ENCODE data around the gene ANGPTL2.
"Not testable (repeated sequence)": the region's sequence is repeated elsewhere in the genome, so short reads cannot be mapped to it uniquely, and the experiment has no call there.

The ANGPTL2 gene

GRCh38 chr9:127147251-127147650, 24.8 kb upstream of the ANGPTL2 start:
- peaks cover 40% of the 10 kb centered on the region for H3K27me3 Mint-ChIP-seq
- no peaks in the 10 kb centered on the region for H3K36me3 Mint-ChIP-seq (ENCODE audit: low read depth)
- H3K4me3 Mint-ChIP-seq: no peak overlapping the region

GRCh38 chr9:127146841-127147240, 24.4 kb upstream of the ANGPTL2 start:
- peaks cover 41% of the 10 kb centered on the region for H3K27me3 Mint-ChIP-seq
- H3K36me3 Mint-ChIP-seq (ENCODE audit: low read depth); H3K4me1 Mint-ChIP-seq (ENCODE audit: low read depth); intact Hi-C loops (cut with micrococcal nuclease); H3K27ac Mint-ChIP-seq; H3K4me3 Mint-ChIP-seq; H3K9me3 Mint-ChIP-seq: not testable (repeated sequence)

More at GRCh38 chr9:127147251-127147650, 24.8 kb upstream of the ANGPTL2 start:
- intact Hi-C loops (cut with micrococcal nuclease): no loop called here
- Mint-ChIP-seq H3K4me1 (ENCODE audit: low read depth) (no peaks in the 10 kb centered on the region), H3K27ac (no peak overlapping the region), H3K9me3 (no peaks in the 10 kb centered on the region)

GRCh38 chr9:127144670-127145445, 22.4 kb upstream of the ANGPTL2 start:
- Mint-ChIP-seq H3K4me3 (no peak overlapping the region), H3K4me1 (ENCODE audit: low read depth) (no peaks in the 10 kb centered on the region), H3K27me3 (peaks cover 33% of the 10 kb centered on the region), H3K9me3 (no peaks in the 10 kb centered on the region), H3K27ac (no peak overlapping the region), H3K36me3 (ENCODE audit: low read depth) (no peaks in the 10 kb centered on the region)
- intact Hi-C loops (cut with micrococcal nuclease): no loop called here

GRCh38 chr9:127143920-127144465, 21.6 kb upstream of the ANGPTL2 start:
- Mint-ChIP-seq H3K9me3 (no peaks in the 10 kb centered on the region), H3K36me3 (ENCODE audit: low read depth) (no peaks in the 10 kb centered on the region), H3K4me1 (ENCODE audit: low read depth) (no peaks in the 10 kb centered on the region), H3K4me3 (no peak overlapping the region), H3K27me3 (peaks cover 36% of the 10 kb centered on the region), H3K27ac (no peak overlapping the region)
- intact Hi-C loops (cut with micrococcal nuclease): no loop called here

GRCh38 chr9:127142931-127143464, 20.6 kb upstream of the ANGPTL2 start:
- H3K9me3 Mint-ChIP-seq: no peaks in the 10 kb centered on the region
- peaks cover 32% of the 10 kb centered on the region for H3K27me3 Mint-ChIP-seq
- no peaks in the 10 kb centered on the region for H3K36me3 Mint-ChIP-seq (ENCODE audit: low read depth)
- intact Hi-C loops (cut with micrococcal nuclease): no loop called here
- H3K4me1 Mint-ChIP-seq (ENCODE audit: low read depth): no peaks in the 10 kb centered on the region
- no peak overlapping the region for H3K4me3 Mint-ChIP-seq
- no peak overlapping the region for H3K27ac Mint-ChIP-seq

- H3K9me3 Mint-ChIP-seq: no peaks in the 10 kb centered on the region
These were observed 19.9 kb upstream of the ANGPTL2 start for GRCh38 chr9:127142291-127142690.

GRCh38 chr9:127140842-127141675, 18.6 kb upstream of the ANGPTL2 start:
- Mint-ChIP-seq H3K27me3 (peaks cover 35% of the 10 kb centered on the region), H3K27ac (no peak overlapping the region), H3K4me1 (ENCODE audit: low read depth) (no peaks in the 10 kb centered on the region), H3K9me3 (no peaks in the 10 kb centered on the region), H3K36me3 (ENCODE audit: low read depth) (no peaks in the 10 kb centered on the region), H3K4me3 (no peak overlapping the region)
- intact Hi-C loops (cut with micrococcal nuclease): no loop called here

More at GRCh38 chr9:127142291-127142690, 19.9 kb upstream of the ANGPTL2 start:
- H3K4me3 Mint-ChIP-seq: no peak overlapping the region
- H3K4me1 Mint-ChIP-seq (ENCODE audit: low read depth): no peaks in the 10 kb centered on the region
- no peak overlapping the region for H3K27ac Mint-ChIP-seq
- H3K36me3 Mint-ChIP-seq (ENCODE audit: low read depth): no peaks in the 10 kb centered on the region
- intact Hi-C loops (cut with micrococcal nuclease): no loop called here
- H3K27me3 Mint-ChIP-seq: peaks cover 32% of the 10 kb centered on the region

- intact Hi-C loops (cut with micrococcal nuclease): no loop called here
- Mint-ChIP-seq H3K4me1 (ENCODE audit: low read depth) (no peaks in the 10 kb centered on the region), H3K4me3 (no peak overlapping the region), H3K36me3 (ENCODE audit: low read depth) (no peaks in the 10 kb centered on the region), H3K9me3 (no peaks in the 10 kb centered on the region), H3K27ac (no peak overlapping the region), H3K27me3 (peaks cover 36% of the 10 kb centered on the region)
These were observed 17.7 kb upstream of the ANGPTL2 start for GRCh38 chr9:127140181-127140580.

- peaks cover 36% of the 10 kb centered on the region for H3K27me3 Mint-ChIP-seq
- no peak overlapping the region for H3K27ac Mint-ChIP-seq
- no peaks in the 10 kb centered on the region for H3K4me1 Mint-ChIP-seq (ENCODE audit: low read depth)
- H3K36me3 Mint-ChIP-seq (ENCODE audit: low read depth): no peaks in the 10 kb centered on the region
- no peaks in the 10 kb centered on the region for H3K9me3 Mint-ChIP-seq
- H3K4me3 Mint-ChIP-seq: no peak overlapping the region
- intact Hi-C loops (cut with micrococcal nuclease): no loop called here
These were observed 17.3 kb upstream of the ANGPTL2 start for GRCh38 chr9:127139775-127140174.

GRCh38 chr9:127139071-127139731, 16.8 kb upstream of the ANGPTL2 start:
- intact Hi-C loops (cut with micrococcal nuclease): no loop called here
- Mint-ChIP-seq H3K27me3 (peaks cover 36% of the 10 kb centered on the region), H3K9me3 (no peaks in the 10 kb centered on the region), H3K4me3 (no peak overlapping the region), H3K27ac (no peak overlapping the region), H3K4me1 (ENCODE audit: low read depth) (no peaks in the 10 kb centered on the region), H3K36me3 (ENCODE audit: low read depth) (no peaks in the 10 kb centered on the region)

GRCh38 chr9:127138444-127138843, 16.0 kb upstream of the ANGPTL2 start:
- Mint-ChIP-seq H3K4me1 (ENCODE audit: low read depth) (no peaks in the 10 kb centered on the region), H3K4me3 (no peak overlapping the region), H3K36me3 (ENCODE audit: low read depth) (no peaks in the 10 kb centered on the region), H3K9me3 (no peaks in the 10 kb centered on the region), H3K27me3 (peaks cover 33% of the 10 kb centered on the region), H3K27ac (no peak overlapping the region)
- intact Hi-C loops (cut with micrococcal nuclease): no loop called here

- H3K4me3 Mint-ChIP-seq: no peak overlapping the region
- H3K27ac Mint-ChIP-seq: no peak overlapping the region
- no peaks in the 10 kb centered on the region for H3K4me1 Mint-ChIP-seq (ENCODE audit: low read depth)
- H3K27me3 Mint-ChIP-seq: peaks cover 31% of the 10 kb centered on the region
- no peaks in the 10 kb centered on the region for H3K9me3 Mint-ChIP-seq
- no peaks in the 10 kb centered on the region for H3K36me3 Mint-ChIP-seq (ENCODE audit: low read depth)
- intact Hi-C loops (cut with micrococcal nuclease): no loop called here
These were observed 15.4 kb upstream of the ANGPTL2 start for GRCh38 chr9:127137640-127138360.
